T-helper 2 cell treated with Interferon-gamma antibody and Interleukin-4, amounts not matched to agents 5 μg/mL and 100 μg/mL, for 36 hours (primary cell): ENCODE measurements around the gene ACOD1.
A peak's percentile ranks its signal among the peaks of the same experiment; 100 is the strongest.
"Not testable (repeated sequence)": the region's sequence is repeated elsewhere in the genome, so short reads cannot be mapped to it uniquely, and the experiment has no call there.

Source experiments
- DNase-seq: peaks from one replicate; pipeline ENCODE4 v3.0.0; 2021; ENCODE audit warnings: low spot score
- H3K27ac Mint-ChIP-seq: one replicate; pipeline ENCODE4 v1.8.0; 2021; ENCODE audit warnings: mild to moderate bottlenecking, mixed read lengths
- H3K27me3 Mint-ChIP-seq: one replicate; pipeline ENCODE4 v1.8.0; 2021; ENCODE audit warnings: low read depth, mixed read lengths
- H3K36me3 Mint-ChIP-seq: one replicate; pipeline ENCODE4 v1.8.0; 2021; ENCODE audit warnings: low read depth, mixed read lengths
- H3K4me1 Mint-ChIP-seq: one replicate; pipeline ENCODE4 v1.8.0; 2021; ENCODE audit warnings: low read depth, mixed read lengths
- H3K4me3 Mint-ChIP-seq: one replicate; pipeline ENCODE4 v1.8.0; 2022; ENCODE audit warnings: mild to moderate bottlenecking, moderate library complexity, mixed read lengths
- H3K9me3 Mint-ChIP-seq: one replicate; pipeline ENCODE4 v1.8.0; 2021; ENCODE audit warnings: mixed read lengths

Gene ACOD1

GRCh38 chr13:76948149-76948548 lies at the start of gene ACOD1:
Gene ACOD1 (plus strand): TSS chr13:76948511. CDS start chr13:76948559, 48 bp downstream.
- DNase-seq: no peak
- no peak within 1 kb of the TSS for H3K27ac Mint-ChIP-seq
- no peak within 1 kb of the TSS for H3K4me3 Mint-ChIP-seq
- H3K27me3 Mint-ChIP-seq: no peaks in the 10 kb centered on the region
- no peaks in the 10 kb centered on the region for H3K4me1 Mint-ChIP-seq
- no peaks in the 10 kb centered on the region for H3K36me3 Mint-ChIP-seq
- H3K9me3 Mint-ChIP-seq: no peaks in the 10 kb centered on the region

GRCh38 chr13:76899066-76899465 lies 49.2 kb upstream of the ACOD1 start:
- not testable (repeated sequence) for H3K9me3 Mint-ChIP-seq, H3K36me3 Mint-ChIP-seq, DNase-seq, H3K27ac Mint-ChIP-seq, H3K4me3 Mint-ChIP-seq
- H3K27me3 Mint-ChIP-seq: peaks cover 24% of the 10 kb centered on the region
- peaks cover 13% of the 10 kb centered on the region for H3K4me1 Mint-ChIP-seq

- peak; percentile 48 for DNase-seq
- peaks cover 7% of the 10 kb centered on the region for H3K9me3 Mint-ChIP-seq
- no peaks in the 10 kb centered on the region for H3K36me3 Mint-ChIP-seq
- peaks cover 23% of the 10 kb centered on the region for H3K27me3 Mint-ChIP-seq
- no peak overlapping the region for H3K4me3 Mint-ChIP-seq
- H3K4me1 Mint-ChIP-seq: no peaks in the 10 kb centered on the region
- H3K27ac Mint-ChIP-seq: no peak overlapping the region
These were observed 44.7 kb upstream of the ACOD1 start for GRCh38 chr13:76903544-76904162.

- Mint-ChIP-seq H3K27me3 (peaks cover 23% of the 10 kb centered on the region), H3K27ac (no peak overlapping the region), H3K4me3 (no peak overlapping the region), H3K36me3 (no peaks in the 10 kb centered on the region), H3K9me3 (no peaks in the 10 kb centered on the region), H3K4me1 (no peaks in the 10 kb centered on the region)
- no peak for DNase-seq
These were observed 43.8 kb upstream of the ACOD1 start for GRCh38 chr13:76904507-76904906.

GRCh38 chr13:76912476-76912875 lies 35.8 kb upstream of the ACOD1 start:
- DNase-seq: no peak
- Mint-ChIP-seq H3K27ac (no peak overlapping the region), H3K9me3 (no peaks in the 10 kb centered on the region), H3K4me1 (no peaks in the 10 kb centered on the region), H3K36me3 (no peaks in the 10 kb centered on the region), H3K4me3 (no peak overlapping the region), H3K27me3 (peaks cover 6% of the 10 kb centered on the region)

GRCh38 chr13:76913898-76914297 lies 34.4 kb upstream of the ACOD1 start:
- H3K36me3 Mint-ChIP-seq: no peaks in the 10 kb centered on the region
- H3K4me1 Mint-ChIP-seq: no peaks in the 10 kb centered on the region
- no peaks in the 10 kb centered on the region for H3K9me3 Mint-ChIP-seq
- H3K27me3 Mint-ChIP-seq: peaks cover 6% of the 10 kb centered on the region
- no peak overlapping the region for H3K4me3 Mint-ChIP-seq
- no peak for DNase-seq
- no peak overlapping the region for H3K27ac Mint-ChIP-seq

- peaks cover 4% of the 10 kb centered on the region for H3K27me3 Mint-ChIP-seq
- H3K27ac Mint-ChIP-seq: no peak overlapping the region
These were observed 31.2 kb upstream of the ACOD1 start for GRCh38 chr13:76917095-76917494.

GRCh38 chr13:76917755-76918481 lies 30.4 kb upstream of the ACOD1 start:
- not testable (repeated sequence) for H3K36me3 Mint-ChIP-seq, H3K27me3 Mint-ChIP-seq

More at GRCh38 chr13:76917095-76917494, 31.2 kb upstream of the ACOD1 start:
- H3K4me3 Mint-ChIP-seq: no peak overlapping the region
- H3K36me3 Mint-ChIP-seq: no peaks in the 10 kb centered on the region
- H3K9me3 Mint-ChIP-seq: no peaks in the 10 kb centered on the region
- no peak for DNase-seq
- no peaks in the 10 kb centered on the region for H3K4me1 Mint-ChIP-seq

GRCh38 chr13:76921516-76921915 lies 26.8 kb upstream of the ACOD1 start:
- no peaks in the 10 kb centered on the region for H3K36me3 Mint-ChIP-seq
- H3K9me3 Mint-ChIP-seq: no peaks in the 10 kb centered on the region
- H3K4me1 Mint-ChIP-seq: no peaks in the 10 kb centered on the region
- H3K4me3 Mint-ChIP-seq: no peak overlapping the region
- DNase-seq: no peak
- peaks cover 4% of the 10 kb centered on the region for H3K27me3 Mint-ChIP-seq
- H3K27ac Mint-ChIP-seq: no peak overlapping the region

More at GRCh38 chr13:76917755-76918481, 30.4 kb upstream of the ACOD1 start:
- not testable (repeated sequence) for DNase-seq, H3K4me3 Mint-ChIP-seq, H3K9me3 Mint-ChIP-seq, H3K27ac Mint-ChIP-seq, H3K4me1 Mint-ChIP-seq

- peaks cover 4% of the 10 kb centered on the region for H3K27me3 Mint-ChIP-seq
These were observed 23.2 kb upstream of the ACOD1 start for GRCh38 chr13:76925115-76925514.

GRCh38 chr13:76927955-76928354 lies 20.4 kb upstream of the ACOD1 start:
- no peak overlapping the region for H3K27ac Mint-ChIP-seq
- H3K36me3 Mint-ChIP-seq: no peaks in the 10 kb centered on the region
- no peak overlapping the region for H3K4me3 Mint-ChIP-seq
- no peak for DNase-seq
- peaks cover 5% of the 10 kb centered on the region for H3K9me3 Mint-ChIP-seq
- H3K4me1 Mint-ChIP-seq: no peaks in the 10 kb centered on the region
- H3K27me3 Mint-ChIP-seq: peaks cover 7% of the 10 kb centered on the region

More at GRCh38 chr13:76925115-76925514, 23.2 kb upstream of the ACOD1 start:
- Mint-ChIP-seq H3K4me3 (no peak overlapping the region), H3K36me3 (no peaks in the 10 kb centered on the region), H3K4me1 (no peaks in the 10 kb centered on the region), H3K9me3 (no peaks in the 10 kb centered on the region), H3K27ac (no peak overlapping the region)
- DNase-seq: no peak

- no peak overlapping the region for H3K27ac Mint-ChIP-seq
- peaks cover 5% of the 10 kb centered on the region for H3K9me3 Mint-ChIP-seq
- DNase-seq: no peak
- H3K4me3 Mint-ChIP-seq: no peak overlapping the region
- no peaks in the 10 kb centered on the region for H3K36me3 Mint-ChIP-seq
- H3K27me3 Mint-ChIP-seq: peaks cover 7% of the 10 kb centered on the region
- no peaks in the 10 kb centered on the region for H3K4me1 Mint-ChIP-seq
These were observed 19.9 kb upstream of the ACOD1 start for GRCh38 chr13:76928456-76928855.

GRCh38 chr13:76929320-76929719 lies 19.0 kb upstream of the ACOD1 start:
- H3K36me3 Mint-ChIP-seq: no peaks in the 10 kb centered on the region
- H3K9me3 Mint-ChIP-seq: peaks cover 5% of the 10 kb centered on the region
- DNase-seq: no peak
- no peaks in the 10 kb centered on the region for H3K4me1 Mint-ChIP-seq
- H3K4me3 Mint-ChIP-seq: no peak overlapping the region
- H3K27ac Mint-ChIP-seq: no peak overlapping the region
- peaks cover 7% of the 10 kb centered on the region for H3K27me3 Mint-ChIP-seq

- Mint-ChIP-seq H3K4me1 (no peaks in the 10 kb centered on the region), H3K27ac (no peak overlapping the region), H3K27me3 (peaks cover 6% of the 10 kb centered on the region), H3K36me3 (no peaks in the 10 kb centered on the region), H3K4me3 (no peak overlapping the region), H3K9me3 (peaks cover 5% of the 10 kb centered on the region)
- DNase-seq: no peak
These were observed 18.4 kb upstream of the ACOD1 start for GRCh38 chr13:76929851-76930374.
